GM21515 (cell line): ENCODE data around the gene PODXL.
"Not testable (repeated sequence)": the region's sequence is repeated elsewhere in the genome, so short reads cannot be mapped to it uniquely, and the experiment has no call there.

Source experiments
- ATAC-seq: cut with Tn5 transposase; IDR thresholded peaks from one replicate; pipeline ENCODE4 v1.9.1; 2021; ENCODE audit not compliant: unreplicated experiment

PODXL gene

GRCh38 chr7:131495669-131496498, 60.5 kb downstream of the PODXL start:
- no peak for ATAC-seq

GRCh38 chr7:131494182-131494581, 62.2 kb downstream of the PODXL start:
- ATAC-seq = no peak

GRCh38 chr7:131493581-131493980, 62.8 kb downstream of the PODXL start:
- no peak for ATAC-seq

- no peak for ATAC-seq
Measured at GRCh38 chr7:131493081-131493480, 63.3 kb downstream of the PODXL start.

- no peak for ATAC-seq
Measured at GRCh38 chr7:131489881-131490280, 66.5 kb downstream of the PODXL start.

GRCh38 chr7:131489196-131489595, 67.2 kb downstream of the PODXL start:
- ATAC-seq = no peak

GRCh38 chr7:131488361-131488760, 68.1 kb downstream of the PODXL start:
- ATAC-seq = no peak

GRCh38 chr7:131487217-131487616, 69.2 kb downstream of the PODXL start:
- no peak for ATAC-seq

- no peak for ATAC-seq
Measured at GRCh38 chr7:131486346-131486745, 70.1 kb downstream of the PODXL start.

GRCh38 chr7:131483586-131483985, 72.8 kb downstream of the PODXL start:
- no peak for ATAC-seq

- ATAC-seq = no peak
Measured at GRCh38 chr7:131482800-131483199, 73.6 kb downstream of the PODXL start.

GRCh38 chr7:131480384-131481315, 75.8 kb downstream of the PODXL start:
- no peak for ATAC-seq

GRCh38 chr7:131476740-131477139, 79.7 kb downstream of the PODXL start:
- ATAC-seq = no peak

GRCh38 chr7:131471250-131472004, 85.0 kb downstream of the PODXL start:
- no peak for ATAC-seq

- ATAC-seq = no peak
Measured at GRCh38 chr7:131467788-131468187, 88.6 kb downstream of the PODXL start.

GRCh38 chr7:131466735-131467365, 89.6 kb downstream of the PODXL start:
- ATAC-seq = no peak

GRCh38 chr7:131462715-131463114, 93.7 kb downstream of the PODXL start:
- ATAC-seq = not testable (repeated sequence)

- no peak for ATAC-seq
Measured at GRCh38 chr7:131462059-131462458, 94.4 kb downstream of the PODXL start.

GRCh38 chr7:131459256-131459655, 97.2 kb downstream of the PODXL start:
- ATAC-seq = no peak

GRCh38 chr7:131456338-131456737, 100.1 kb downstream of the PODXL start:
- ATAC-seq = no peak

GRCh38 chr7:131455546-131455945, 100.9 kb downstream of the PODXL start:
- ATAC-seq = no peak
